HG03280 (cell line): ENCODE data around the gene WDR20.
"Not testable (repeated sequence)": the region's sequence is repeated elsewhere in the genome, so short reads cannot be mapped to it uniquely, and the experiment has no call there.

Source experiments
- ATAC-seq: cut with Tn5 transposase; IDR thresholded peaks from one replicate; pipeline ENCODE4 v1.9.1; 2021; ENCODE audit warnings: mild to moderate bottlenecking, moderate library complexity; ENCODE audit not compliant: unreplicated experiment

WDR20 gene

GRCh38 chr14:102164241-102164641 is 24.5 kb downstream of the WDR20 start:
- no peak for ATAC-seq

GRCh38 chr14:102164965-102165364 is 25.3 kb downstream of the WDR20 start:
- no peak for ATAC-seq

GRCh38 chr14:102170061-102170460 is 30.4 kb downstream of the WDR20 start:
- no peak for ATAC-seq

- ATAC-seq: no peak
Measured at GRCh38 chr14:102171173-102172020, 31.7 kb downstream of the WDR20 start.

GRCh38 chr14:102172021-102172272 is 32.2 kb downstream of the WDR20 start:
- not testable (repeated sequence) for ATAC-seq

- not testable (repeated sequence) for ATAC-seq
Measured at GRCh38 chr14:102172721-102173120, 33.0 kb downstream of the WDR20 start.

GRCh38 chr14:102177161-102177560 is 37.5 kb downstream of the WDR20 start:
- no peak for ATAC-seq

- no peak for ATAC-seq
Measured at GRCh38 chr14:102178806-102179205, 39.1 kb downstream of the WDR20 start.

- no peak for ATAC-seq
Measured at GRCh38 chr14:102180248-102180998, 40.7 kb downstream of the WDR20 start.

GRCh38 chr14:102181187-102181586 is 41.5 kb downstream of the WDR20 start:
- ATAC-seq: no peak

GRCh38 chr14:102182190-102182589 is 42.5 kb downstream of the WDR20 start:
- no peak for ATAC-seq

GRCh38 chr14:102182936-102183619 is 43.4 kb downstream of the WDR20 start:
- no peak for ATAC-seq

- no peak for ATAC-seq
Measured at GRCh38 chr14:102183886-102184285, 44.2 kb downstream of the WDR20 start.

- no peak for ATAC-seq
Measured at GRCh38 chr14:102184316-102185035, 44.8 kb downstream of the WDR20 start.

- ATAC-seq: no peak
Measured at GRCh38 chr14:102185360-102185759, 45.7 kb downstream of the WDR20 start.

- no peak for ATAC-seq
Measured at GRCh38 chr14:102187044-102187443, 47.3 kb downstream of the WDR20 start.

- no peak for ATAC-seq
Measured at GRCh38 chr14:102187568-102188001, 47.9 kb downstream of the WDR20 start.

- no peak for ATAC-seq
Measured at GRCh38 chr14:102188187-102188586, 48.5 kb downstream of the WDR20 start.

- ATAC-seq: no peak
Measured at GRCh38 chr14:102189874-102190273, 50.2 kb downstream of the WDR20 start.

- ATAC-seq: no peak
Measured at GRCh38 chr14:102192840-102193502, 53.3 kb downstream of the WDR20 start.

GRCh38 chr14:102194856-102195255 is 55.2 kb downstream of the WDR20 start:
- no peak for ATAC-seq
